C4-2B (cell line): ENCODE results near the gene STX2.
"Not testable (repeated sequence)": the region's sequence is repeated elsewhere in the genome, so short reads cannot be mapped to it uniquely, and the experiment has no call there.

ENCODE experiments used
- H3K27ac ChIP-seq: fragments of 450-650 bp; 2 replicates; pipeline ENCODE4 v1.5.1; 2017
- ZFX ChIP-seq: fragments of 450-650 bp; IDR thresholded peaks from 2 replicates; pipeline ENCODE4 v1.6.1; 2017
- TF ChIP-seq, protein P1 (sequence below): fragments of 450-650 bp; conservative IDR thresholded peaks from 2 replicates; pipeline ENCODE4 v1.5.1; 2017; ENCODE audit warnings: mild to moderate bottlenecking

STX2 gene

GRCh38 chr12:130877333-130877732 is 38.3 kb upstream of the STX2 start:
- no peak overlapping the region for H3K27ac ChIP-seq
- no peak for TF ChIP-seq ZFX
- TF ChIP-seq, protein P1, sequence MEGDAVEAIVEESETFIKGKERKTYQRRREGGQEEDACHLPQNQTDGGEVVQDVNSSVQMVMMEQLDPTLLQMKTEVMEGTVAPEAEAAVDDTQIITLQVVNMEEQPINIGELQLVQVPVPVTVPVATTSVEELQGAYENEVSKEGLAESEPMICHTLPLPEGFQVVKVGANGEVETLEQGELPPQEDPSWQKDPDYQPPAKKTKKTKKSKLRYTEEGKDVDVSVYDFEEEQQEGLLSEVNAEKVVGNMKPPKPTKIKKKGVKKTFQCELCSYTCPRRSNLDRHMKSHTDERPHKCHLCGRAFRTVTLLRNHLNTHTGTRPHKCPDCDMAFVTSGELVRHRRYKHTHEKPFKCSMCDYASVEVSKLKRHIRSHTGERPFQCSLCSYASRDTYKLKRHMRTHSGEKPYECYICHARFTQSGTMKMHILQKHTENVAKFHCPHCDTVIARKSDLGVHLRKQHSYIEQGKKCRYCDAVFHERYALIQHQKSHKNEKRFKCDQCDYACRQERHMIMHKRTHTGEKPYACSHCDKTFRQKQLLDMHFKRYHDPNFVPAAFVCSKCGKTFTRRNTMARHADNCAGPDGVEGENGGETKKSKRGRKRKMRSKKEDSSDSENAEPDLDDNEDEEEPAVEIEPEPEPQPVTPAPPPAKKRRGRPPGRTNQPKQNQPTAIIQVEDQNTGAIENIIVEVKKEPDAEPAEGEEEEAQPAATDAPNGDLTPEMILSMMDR = no peak

GRCh38 chr12:130876758-130877157 is 37.7 kb upstream of the STX2 start:
- TF ChIP-seq ZFX = no peak
- TF ChIP-seq, protein P1 = no peak; the same call in 1 of the 2 replicates
- no peak overlapping the region for H3K27ac ChIP-seq

DNA sequence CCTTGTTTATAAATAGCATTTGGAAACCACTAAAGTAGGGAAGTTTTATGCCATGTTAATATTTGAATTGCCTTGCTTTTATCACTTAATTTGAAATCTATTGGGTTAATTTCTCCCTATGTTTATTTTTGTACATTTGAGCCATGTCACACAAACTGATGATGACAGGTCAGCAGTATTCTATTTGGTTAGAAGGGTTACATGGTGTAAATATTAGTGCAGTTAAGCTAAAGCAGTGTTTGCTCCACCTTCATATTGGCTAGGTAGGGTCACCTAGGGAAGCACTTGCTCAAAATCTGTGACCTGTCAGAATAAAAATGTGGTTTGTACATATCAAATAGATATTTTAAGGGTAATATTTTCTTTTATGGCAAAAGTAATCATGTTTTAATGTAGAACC is 37.2 kb upstream of the STX2 start:
- TF ChIP-seq ZFX = no peak
- no peak overlapping the region for H3K27ac ChIP-seq

- not testable (repeated sequence) for H3K27ac ChIP-seq
Observed at GRCh38 chr12:130875708-130876107, 36.7 kb upstream of the STX2 start.

- TF ChIP-seq, protein P1 = no peak
- no peak for TF ChIP-seq ZFX
- no peak overlapping the region for H3K27ac ChIP-seq
Observed at GRCh38 chr12:130875193-130875592, 36.1 kb upstream of the STX2 start.

GRCh38 chr12:130874696-130875095 is 35.6 kb upstream of the STX2 start:
- no peak for TF ChIP-seq ZFX
- TF ChIP-seq, protein P1 = no peak
- no peak overlapping the region for H3K27ac ChIP-seq

- TF ChIP-seq, protein P1 = no peak
- no peak for TF ChIP-seq ZFX
- no peak overlapping the region for H3K27ac ChIP-seq
Observed at GRCh38 chr12:130873825-130874224, 34.8 kb upstream of the STX2 start.

DNA sequence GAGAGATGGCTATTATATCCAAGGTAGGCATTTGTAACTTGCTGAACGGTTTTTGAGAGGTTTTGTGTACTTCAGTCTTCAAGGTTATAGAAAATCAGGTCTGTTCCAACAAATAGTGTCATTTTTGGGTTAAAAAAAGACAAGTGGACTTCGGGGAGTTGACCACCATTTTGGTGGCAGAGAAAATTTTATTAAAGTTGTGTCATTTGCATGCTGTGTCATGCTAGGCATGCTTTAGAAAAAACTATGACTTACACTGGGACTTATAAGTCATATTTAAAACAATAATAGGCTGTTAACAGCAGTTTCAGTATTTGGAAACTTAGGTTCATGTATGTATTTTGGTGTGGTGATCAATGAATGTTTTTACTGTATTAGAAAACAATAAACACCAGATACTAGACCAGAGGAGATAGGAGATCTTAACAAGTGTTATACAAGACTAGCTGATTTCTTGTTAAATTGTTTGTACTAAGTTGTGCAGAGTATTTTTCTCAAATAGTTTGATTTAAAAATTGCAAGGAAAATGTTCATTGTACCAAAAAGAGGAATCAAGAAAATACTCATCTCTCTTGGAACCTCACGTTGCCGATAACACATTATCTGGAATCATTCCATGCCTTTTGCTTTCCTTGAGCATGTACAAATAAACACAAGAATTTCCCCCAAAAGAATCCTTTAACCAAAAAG is 34.2 kb upstream of the STX2 start:
- TF ChIP-seq, protein P1 = no peak
- TF ChIP-seq ZFX = no peak
- H3K27ac ChIP-seq = peak overlapping the region; percentile 99
